BJ (cell line): ENCODE measurements around the gene KREMEN2. TPM values are rescaled to one million over a fixed set of nuclear protein-coding genes. Genes with fewer than 3 reads are reported as not detected.

Experiments used
- CTCF ChIA-PET: fragments of 350-600 bp; formaldehyde crosslinking; extraction: SDS; loops from one replicate; lab custom pipeline; 2021; ENCODE audit warnings: antibody characterized with exemption, inconsistent platforms; lab: Yijun Ruan, JAX
- POLR2A ChIA-PET: fragments of 300-600 bp; sonication (Branson Sonifier 250); formaldehyde crosslinking; extraction: SDS; loops from one replicate; lab custom pipeline; 2021; ENCODE audit warnings: antibody characterized with exemption; lab: Charles Lee
- DNase-seq: peaks from one replicate; pipeline ENCODE4 v3.0.0-alpha.2; 2011; ENCODE audit warnings: low read depth
- H3K27me3 ChIP-seq: 2 replicates; pipeline ENCODE4 v1.6.0; 2011; ENCODE audit warnings: low read length; ENCODE audit not compliant: control insufficient read depth, insufficient read depth
- H3K36me3 ChIP-seq: 2 replicates; pipeline ENCODE4 v1.5.1; 2011; ENCODE audit warnings: low read length; ENCODE audit not compliant: control insufficient read depth, insufficient read depth
- H3K4me3 ChIP-seq: 2 replicates; pipeline ENCODE4 v1.5.1; 2011; ENCODE audit warnings: low read depth, mild to moderate bottlenecking, control low read depth, low read length
- polyA plus RNA-seq: library from polyadenylated mRNA; depleted of rRNA; stranded (reverse); fragments of >200 nt; gene quantifications from 2 replicates; pipeline ENCODE4 v1.2.3, GENCODE V29; 2011
- TF ChIP-seq, protein P1 (sequence below): IDR thresholded peaks from 2 replicates; pipeline ENCODE4 v1.5.1; 2011; ENCODE audit warnings: low read depth, mild to moderate bottlenecking, control low read depth, inconsistent platforms, low read length, moderate library complexity; ENCODE audit not compliant: insufficient read depth

KREMEN2 gene
- polyA plus RNA-seq, 1 experiment, result not detected

DNA sequence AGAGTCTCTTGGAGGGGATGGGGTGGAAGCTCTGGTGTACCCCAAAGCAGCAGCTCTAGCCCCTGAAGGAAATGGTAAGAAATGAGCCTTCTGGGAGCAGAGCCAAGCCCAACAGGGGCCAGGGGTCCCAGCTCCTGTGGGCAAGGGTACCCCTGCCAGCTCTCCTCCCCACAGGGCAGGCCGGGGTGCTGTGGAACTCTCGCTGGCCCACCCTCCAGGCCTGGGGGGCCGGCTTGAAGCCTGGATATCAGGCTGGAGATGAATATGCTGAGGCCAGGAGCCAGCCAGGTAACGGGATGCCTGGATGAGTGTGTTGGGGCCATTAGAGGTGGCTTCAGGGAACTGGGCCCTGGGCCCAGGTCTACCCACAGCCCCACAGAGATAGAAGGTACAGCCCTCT, 36.5 kb downstream of the KREMEN2 start:
- no peak for DNase-seq
- TF ChIP-seq, protein P1, sequence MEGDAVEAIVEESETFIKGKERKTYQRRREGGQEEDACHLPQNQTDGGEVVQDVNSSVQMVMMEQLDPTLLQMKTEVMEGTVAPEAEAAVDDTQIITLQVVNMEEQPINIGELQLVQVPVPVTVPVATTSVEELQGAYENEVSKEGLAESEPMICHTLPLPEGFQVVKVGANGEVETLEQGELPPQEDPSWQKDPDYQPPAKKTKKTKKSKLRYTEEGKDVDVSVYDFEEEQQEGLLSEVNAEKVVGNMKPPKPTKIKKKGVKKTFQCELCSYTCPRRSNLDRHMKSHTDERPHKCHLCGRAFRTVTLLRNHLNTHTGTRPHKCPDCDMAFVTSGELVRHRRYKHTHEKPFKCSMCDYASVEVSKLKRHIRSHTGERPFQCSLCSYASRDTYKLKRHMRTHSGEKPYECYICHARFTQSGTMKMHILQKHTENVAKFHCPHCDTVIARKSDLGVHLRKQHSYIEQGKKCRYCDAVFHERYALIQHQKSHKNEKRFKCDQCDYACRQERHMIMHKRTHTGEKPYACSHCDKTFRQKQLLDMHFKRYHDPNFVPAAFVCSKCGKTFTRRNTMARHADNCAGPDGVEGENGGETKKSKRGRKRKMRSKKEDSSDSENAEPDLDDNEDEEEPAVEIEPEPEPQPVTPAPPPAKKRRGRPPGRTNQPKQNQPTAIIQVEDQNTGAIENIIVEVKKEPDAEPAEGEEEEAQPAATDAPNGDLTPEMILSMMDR, result no peak
- Histone ChIP-seq H3K36me3 (no peaks in the 10 kb centered on the region), H3K4me3 (no peak overlapping the region), H3K27me3 (peaks cover 7% of the 10 kb centered on the region)
- ChIA-PET POLR2A (no interaction called here), CTCF (interaction anchor here (0.8 to 2.2 kb wide), 5 partner anchors 9 to 31 kb away, joined by 3 to 17 read pairs (median 4); no protein-coding TSS in a partner anchor)

DNA sequence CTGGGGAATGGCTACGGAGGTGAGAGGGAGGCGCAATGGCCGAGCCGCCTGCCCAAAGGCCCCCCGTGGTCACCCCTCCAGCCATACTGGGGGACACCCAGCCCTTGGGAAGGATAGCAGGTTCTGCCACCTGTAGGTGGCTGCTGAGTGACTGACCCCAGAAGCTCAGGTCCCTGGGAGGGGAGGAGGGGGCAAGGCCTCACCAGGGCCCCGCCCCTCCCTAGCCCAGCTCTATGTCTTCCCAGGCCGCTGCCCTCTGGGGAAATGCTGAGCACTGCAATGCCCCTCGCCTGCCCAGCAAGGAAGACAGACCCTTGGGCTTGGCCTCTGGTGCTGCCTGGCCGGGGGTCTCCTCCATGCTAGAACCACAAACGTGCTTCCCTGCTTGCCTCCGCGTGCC, 37.2 kb downstream of the KREMEN2 start:
- Histone ChIP-seq H3K4me3 (no peak overlapping the region), H3K27me3 (peaks cover 7% of the 10 kb centered on the region), H3K36me3 (no peaks in the 10 kb centered on the region)
- ChIA-PET POLR2A (no interaction called here), CTCF (interaction anchor here (0.9 to 3.6 kb wide), 5 partner anchors 9 to 128 kb away, joined by 3 to 17 read pairs (median 8); no protein-coding TSS in a partner anchor)
- TF ChIP-seq, protein P1, result no peak
- no peak for DNase-seq

DNA sequence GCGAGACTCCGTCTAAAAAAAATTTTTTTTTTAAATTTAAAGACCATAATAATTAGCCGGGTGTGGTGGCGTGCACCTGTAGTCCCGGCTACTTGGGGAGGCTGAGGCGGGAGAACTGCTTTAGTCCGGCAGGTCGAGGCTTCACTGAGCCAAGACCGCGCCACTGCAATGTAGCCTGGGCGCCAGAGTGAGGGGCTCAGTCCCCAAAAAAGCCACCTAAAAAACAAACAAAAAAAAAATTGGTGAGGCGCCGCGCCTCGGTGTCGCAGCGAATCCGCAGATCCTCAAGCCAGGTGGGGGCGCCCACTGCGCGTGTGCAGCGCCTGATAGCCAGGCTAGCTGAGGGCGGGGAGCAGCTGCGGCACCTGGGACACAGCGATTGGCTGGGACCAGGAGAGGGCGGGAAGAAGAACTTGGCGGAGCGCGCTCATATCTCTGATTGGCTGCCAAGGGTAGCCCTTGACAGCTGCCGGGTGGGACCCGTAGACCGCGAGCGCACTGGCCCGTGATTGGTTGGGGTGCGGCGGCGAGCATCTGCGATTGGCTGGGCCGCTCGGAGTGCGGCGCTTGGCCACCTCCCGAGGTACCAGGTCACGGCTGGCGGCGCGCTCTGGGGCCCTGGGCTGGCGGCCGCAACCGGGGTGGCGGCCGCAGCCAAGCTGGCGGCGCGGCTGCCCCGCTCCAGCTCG, 39.7 kb downstream of the KREMEN2 start:
- Histone ChIP-seq H3K27me3 (no peaks in the 10 kb centered on the region; the same call in 1 of the 2 replicates), H3K36me3 (no peaks in the 10 kb centered on the region), H3K4me3 (peak overlapping the region; percentile 5; the same call in 1 of the 2 replicates)
- peak; percentile 91 for DNase-seq
- ChIA-PET CTCF (interaction anchor here (0.6 to 3.6 kb wide), 17 partner anchors 10 to 1011 kb away, joined by 3 to 66 read pairs (median 4); partner anchors contain the start of genes HCFC1R1, THOC6 and TNFRSF12A), POLR2A (no interaction called here)
- TF ChIP-seq, protein P1, result peak; percentile 50

DNA sequence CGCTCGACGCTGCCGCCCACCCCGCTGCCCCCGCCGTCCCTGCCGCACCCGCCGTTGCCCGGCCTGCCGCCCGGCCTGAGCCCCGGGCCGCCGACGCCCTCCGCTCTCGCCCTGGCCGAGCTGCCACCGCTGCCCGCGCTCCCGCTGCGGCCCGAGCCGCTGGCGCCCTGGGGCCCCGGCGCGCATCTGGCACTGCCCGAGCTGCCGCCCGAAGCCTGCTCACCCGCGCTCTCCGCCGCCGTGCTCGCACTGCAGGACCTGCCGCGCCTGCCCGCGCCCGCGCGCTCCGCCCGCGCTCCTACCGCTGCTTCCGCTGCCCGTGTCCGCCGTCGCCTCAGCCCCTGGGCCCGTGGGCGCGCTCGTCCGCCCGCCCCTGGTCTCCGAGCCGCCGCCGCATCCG, 40.2 kb downstream of the KREMEN2 start:
- CTCF ChIA-PET, result interaction anchor here (0.6 to 3.6 kb wide), 17 partner anchors 10 to 1011 kb away, joined by 3 to 66 read pairs (median 4); partner anchors contain the start of genes HCFC1R1, THOC6 and TNFRSF12A
- Histone ChIP-seq H3K4me3 (peak overlapping the region; percentile 5; the same call in 1 of the 2 replicates), H3K36me3 (no peaks in the 10 kb centered on the region), H3K27me3 (no peaks in the 10 kb centered on the region; the same call in 1 of the 2 replicates)
- POLR2A ChIA-PET, result no interaction called here
- TF ChIP-seq, protein P1, result no peak
- DNase-seq, result no peak

DNA sequence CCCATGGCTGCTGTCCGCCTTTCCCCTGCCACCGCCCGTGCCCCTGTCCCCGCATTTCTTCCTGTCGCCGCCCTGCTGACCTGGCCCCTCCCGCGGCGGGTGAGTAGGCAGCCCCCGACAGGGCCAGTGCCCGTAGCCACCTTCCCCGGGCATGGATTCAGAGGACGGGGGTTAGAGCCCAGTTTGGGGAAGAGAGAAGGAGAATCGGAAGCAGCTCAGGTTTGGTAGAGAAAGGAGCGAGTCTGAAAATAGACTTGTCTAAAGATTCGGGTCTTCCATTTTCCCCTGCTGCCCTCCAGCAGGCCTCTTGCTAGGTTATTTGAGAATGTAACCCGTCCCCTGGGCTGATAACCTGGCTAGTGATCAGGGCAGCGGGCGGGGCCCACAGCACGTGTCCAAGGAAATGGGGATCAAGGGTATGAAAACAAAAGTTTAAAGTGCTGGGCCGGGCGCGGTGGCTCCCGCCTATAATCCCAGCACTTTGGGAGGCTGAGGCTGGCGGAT, 40.8 kb downstream of the KREMEN2 start:
- ChIA-PET CTCF (interaction anchor here (1.5 to 3.3 kb wide), 2 partner anchors 18 to 25 kb away, joined by 22 to 66 read pairs; partner anchors contain the start of genes HCFC1R1 and THOC6), POLR2A (no interaction called here)
- TF ChIP-seq, protein P1, result no peak
- DNase-seq, result no peak
- H3K4me3 ChIP-seq, result 0 out of 2 replicates have a peak overlapping the region, but pooled peaks have one; percentile 11
- no peaks in the 10 kb centered on the region; the same call in 1 of the 2 replicates for H3K27me3 ChIP-seq
- H3K36me3 ChIP-seq, result no peaks in the 10 kb centered on the region
